UCSD-AML1 (cell line): ENCODE measurements around the gene PSMA1.
"Not testable (repeated sequence)": the region's sequence is repeated elsewhere in the genome, so short reads cannot be mapped to it uniquely, and the experiment has no call there.

ENCODE experiments used
- DNase-seq: peaks from one replicate; lab custom pipeline; 2025; ENCODE audit not compliant: unreplicated experiment; lab: John Stamatoyannopoulos, UW

The PSMA1 gene

DNA sequence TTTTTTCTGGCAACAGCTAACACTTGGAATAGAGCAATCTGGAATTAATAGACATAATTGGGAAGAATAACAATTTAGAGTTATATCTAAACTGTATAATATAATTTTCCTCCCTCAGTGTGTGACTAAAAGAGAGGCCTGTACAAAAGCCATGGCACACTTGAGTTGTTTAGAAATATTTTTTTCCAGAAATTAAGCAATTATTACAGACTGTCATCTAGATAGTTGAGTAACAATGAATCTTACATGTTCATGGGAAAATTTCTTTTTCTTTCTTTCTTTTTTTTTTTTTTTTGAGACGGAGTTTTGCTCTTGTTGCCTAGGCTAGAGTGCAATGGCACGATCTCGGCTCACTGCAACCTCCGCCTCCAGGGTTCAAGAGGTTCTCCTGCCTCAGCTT lies 15.0 kb upstream of the PSMA1 start:
- not testable (repeated sequence) for DNase-seq

DNA sequence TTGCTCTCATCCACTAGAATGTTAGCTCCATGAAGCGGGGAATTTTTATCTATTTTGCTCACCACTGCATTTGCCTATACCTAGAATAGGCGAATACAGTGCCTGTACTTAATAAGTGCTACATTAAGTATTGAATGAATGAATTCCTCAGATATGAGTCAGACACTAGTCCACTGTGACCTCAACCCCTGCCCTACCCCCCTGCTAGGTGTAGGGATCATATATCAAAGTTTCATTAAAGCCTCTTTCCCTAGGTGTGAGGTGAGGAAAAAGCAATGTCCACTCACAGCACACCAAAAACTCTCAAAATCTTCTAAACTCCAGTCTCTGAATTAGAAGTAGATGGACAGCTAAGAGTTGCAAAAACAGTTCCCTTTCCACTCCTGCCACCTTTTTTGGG lies 9.8 kb upstream of the PSMA1 start:
- no peak for DNase-seq

DNA sequence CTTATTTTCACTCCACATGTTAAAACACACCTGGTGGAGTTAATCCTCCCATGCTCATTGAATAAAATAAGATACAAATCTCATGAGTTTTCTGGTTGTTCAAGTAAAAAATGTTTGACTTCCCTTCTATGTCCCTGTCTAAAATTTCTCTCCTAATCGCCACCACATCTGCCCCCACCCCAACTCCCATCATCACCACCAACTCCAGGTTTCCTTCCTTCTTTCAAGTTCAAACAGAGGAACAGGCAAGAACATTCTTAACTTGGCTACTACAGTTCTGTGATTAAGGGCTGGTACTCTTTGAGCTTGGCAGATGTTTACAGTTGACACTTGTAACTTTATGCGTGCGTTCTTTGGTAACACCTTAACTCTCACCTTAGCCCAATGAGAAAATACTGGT lies 9.1 kb upstream of the PSMA1 start:
- peak; percentile 20 for DNase-seq

DNA sequence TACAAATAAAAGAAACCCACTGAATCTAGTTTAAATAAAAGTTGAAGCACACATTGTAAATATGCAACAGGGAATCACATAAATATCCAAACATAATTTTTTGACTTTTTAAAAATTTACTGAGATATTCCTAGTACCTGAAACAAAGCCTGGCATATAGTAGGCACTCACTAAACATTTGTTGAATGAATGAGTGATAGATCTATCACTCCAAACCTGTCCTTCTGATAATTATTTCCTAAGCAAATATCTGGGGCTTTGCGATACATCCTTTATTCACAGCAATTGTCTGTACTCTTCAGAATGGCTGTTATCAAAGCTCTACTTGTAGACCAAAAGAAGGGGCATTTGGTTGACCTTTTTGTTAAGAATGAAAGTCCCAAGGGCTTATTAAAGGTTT lies 2.6 kb upstream of the PSMA1 start:
- no peak for DNase-seq

DNA sequence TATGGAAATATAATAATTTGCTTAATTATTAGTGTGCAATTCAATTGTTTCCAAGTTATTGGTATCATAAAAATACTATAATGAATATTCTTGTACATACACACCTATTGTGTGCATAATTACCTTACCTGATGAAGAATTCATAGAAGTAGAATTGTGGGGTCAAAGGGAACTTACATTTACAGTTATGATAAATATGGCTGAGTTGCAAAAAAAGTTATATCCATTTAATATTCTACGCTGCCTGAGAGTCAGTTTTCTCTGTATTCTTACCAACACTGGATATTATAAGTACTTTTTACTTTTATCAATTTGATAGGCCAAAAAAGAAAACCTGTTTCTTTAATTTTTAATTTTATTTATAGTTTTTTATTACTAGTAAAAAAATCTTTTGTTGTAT lies 2.1 kb upstream of the PSMA1 start:
- no peak for DNase-seq

DNA sequence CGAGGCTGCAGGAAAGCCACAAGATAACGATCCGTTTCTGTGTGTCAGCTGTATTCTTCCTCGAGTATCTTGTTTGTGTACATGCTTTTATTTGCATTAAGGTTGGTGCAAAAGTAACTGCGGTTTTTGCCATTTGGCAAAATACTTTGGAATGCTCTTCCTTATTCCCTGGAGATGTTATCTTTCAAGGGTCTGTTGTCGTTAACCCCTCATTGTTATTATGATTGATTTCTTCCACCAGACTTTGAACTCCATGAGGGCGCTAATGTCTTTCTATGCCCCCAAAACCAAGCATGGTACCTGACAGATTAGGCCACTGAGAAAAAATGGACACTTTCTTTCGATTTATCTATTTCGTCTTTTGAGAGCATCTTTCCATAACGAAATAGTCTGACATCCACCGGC lies 563 bp upstream of the PSMA1 start:
- DNase-seq, result no peak

DNA sequence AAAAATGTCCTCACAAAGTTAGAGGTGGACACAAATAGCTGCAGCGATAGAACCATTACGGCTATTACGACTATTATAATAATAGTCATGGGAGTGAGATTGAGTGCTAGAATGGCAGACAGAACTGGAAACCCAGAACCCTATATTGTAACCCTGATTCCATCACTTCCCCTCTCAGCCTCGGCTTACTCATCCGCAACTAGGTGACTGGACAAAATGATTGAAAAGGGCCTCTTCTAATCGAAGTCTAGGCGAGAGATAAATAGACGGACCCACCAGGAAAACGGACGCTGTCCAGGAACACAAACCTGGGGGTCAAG lies 629 bp downstream of the PSMA1 start:
- no peak for DNase-seq

DNA sequence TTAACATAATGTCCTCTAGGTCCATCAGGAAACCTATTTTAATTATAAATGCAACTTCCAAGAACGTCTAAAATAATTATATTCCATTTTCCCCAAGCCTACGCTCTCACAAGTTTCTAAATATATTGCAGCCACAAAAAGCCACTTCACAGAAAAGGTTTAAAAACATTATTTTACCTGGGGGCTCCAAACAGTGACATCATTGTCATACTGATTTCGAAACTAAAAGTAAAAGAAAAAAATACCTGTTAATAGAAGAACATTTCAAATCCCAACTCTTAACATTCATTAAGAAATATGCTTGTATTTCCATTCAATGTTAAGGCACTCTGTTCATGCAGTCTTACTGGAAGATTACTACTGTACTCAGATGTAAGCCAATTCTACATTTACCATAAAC lies 1.4 kb downstream of the PSMA1 start:
- no peak for DNase-seq

DNA sequence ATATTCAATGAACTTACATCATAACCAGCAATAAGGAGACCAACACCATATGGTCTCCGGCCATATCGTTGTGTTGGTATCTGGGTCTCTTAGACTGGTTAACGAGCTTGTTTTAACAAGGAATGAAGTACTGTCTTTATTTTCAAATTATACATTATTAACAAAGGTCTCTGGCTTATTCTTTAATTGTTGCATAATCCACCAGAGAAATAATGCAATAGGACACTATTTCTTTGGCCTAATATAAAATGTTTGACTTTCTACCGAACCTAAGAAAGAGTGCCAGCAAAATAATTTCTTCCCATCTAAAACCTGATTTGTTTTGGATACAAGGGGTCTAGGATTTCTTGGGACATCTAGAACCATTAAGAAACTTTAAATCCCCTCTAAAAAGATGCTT lies 6.4 kb downstream of the PSMA1 start:
- DNase-seq, result no peak

DNA sequence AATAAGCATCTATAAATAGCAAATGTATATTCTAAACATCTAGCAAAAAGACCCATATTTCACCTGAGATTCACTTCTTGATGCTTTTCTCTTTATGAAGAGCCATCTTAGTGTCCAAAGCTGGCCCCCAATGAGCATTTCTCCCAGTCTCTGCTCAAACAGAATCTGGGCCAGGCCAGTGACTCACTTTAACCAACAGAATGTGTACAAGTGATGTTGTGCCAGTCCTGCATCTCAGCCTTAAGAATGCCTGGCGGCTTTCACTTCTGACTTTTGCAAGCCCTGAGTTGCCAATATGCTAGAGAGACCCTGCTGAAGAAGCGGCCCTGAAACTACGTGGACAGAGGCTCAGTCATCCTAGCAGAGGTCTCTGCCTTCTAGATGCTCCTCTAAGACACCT lies 13.7 kb downstream of the PSMA1 start:
- no peak for DNase-seq

DNA sequence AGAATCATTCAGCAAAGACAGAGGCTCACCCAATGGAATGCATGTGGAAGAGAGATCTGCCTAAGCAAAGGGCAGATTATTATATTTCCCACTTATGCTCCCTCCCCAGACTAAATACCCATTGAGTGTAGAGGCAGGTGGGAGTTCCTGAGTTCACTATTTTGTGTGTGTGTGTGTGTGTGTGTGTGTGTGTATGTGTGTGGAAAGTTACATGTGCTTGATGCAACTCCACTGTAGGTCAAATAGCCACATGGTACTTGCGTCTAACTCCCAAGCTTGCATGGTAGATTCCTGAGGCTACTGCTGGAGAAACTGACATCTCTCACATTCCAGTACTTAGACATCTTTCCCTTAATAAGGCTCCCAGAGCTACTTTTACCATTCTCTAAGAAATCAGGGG lies 17.2 kb downstream of the PSMA1 start:
- no peak for DNase-seq

DNA sequence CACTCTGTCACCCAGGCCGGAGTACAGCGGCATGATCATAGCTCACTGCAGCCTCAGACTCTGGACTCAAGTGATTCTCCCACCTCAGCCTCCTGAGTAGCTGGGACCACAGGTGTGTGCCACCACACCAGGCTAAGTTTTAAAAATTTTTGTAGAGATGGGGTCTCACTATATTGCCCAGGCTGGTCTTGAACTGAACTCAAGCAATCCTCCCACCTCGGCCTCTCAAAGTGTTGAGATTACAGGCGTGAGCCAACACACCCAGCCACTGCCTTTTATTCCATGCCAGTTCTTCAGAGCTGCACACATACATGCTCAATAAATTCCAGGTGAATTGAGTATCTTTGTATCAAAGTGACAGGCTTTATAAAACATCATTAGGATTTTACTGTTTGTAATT lies 18.1 kb downstream of the PSMA1 start:
- DNase-seq, result no peak

DNA sequence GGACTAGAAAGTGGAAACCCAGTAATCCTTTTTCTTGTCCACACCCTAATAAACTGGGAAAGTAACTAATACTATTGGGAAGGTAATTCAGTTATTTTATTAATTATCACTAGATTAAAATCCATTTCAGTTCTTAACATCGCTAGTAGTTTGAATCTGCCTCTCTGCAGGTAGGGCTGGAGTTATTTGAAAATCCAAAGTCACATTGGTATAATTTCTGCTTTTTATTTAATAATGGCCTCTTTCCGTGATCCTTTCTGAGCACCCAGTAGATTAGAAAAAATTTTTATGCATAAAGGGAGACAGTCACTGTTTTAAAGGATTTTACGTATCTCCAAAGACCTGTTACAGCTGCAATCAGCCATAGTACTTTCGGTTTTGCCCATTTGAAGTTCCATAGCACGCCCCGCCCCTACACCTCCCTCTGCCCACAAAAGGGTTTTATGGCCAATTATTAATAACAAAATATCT lies 20.0 kb downstream of the PSMA1 start:
- peak; percentile 33 for DNase-seq

DNA sequence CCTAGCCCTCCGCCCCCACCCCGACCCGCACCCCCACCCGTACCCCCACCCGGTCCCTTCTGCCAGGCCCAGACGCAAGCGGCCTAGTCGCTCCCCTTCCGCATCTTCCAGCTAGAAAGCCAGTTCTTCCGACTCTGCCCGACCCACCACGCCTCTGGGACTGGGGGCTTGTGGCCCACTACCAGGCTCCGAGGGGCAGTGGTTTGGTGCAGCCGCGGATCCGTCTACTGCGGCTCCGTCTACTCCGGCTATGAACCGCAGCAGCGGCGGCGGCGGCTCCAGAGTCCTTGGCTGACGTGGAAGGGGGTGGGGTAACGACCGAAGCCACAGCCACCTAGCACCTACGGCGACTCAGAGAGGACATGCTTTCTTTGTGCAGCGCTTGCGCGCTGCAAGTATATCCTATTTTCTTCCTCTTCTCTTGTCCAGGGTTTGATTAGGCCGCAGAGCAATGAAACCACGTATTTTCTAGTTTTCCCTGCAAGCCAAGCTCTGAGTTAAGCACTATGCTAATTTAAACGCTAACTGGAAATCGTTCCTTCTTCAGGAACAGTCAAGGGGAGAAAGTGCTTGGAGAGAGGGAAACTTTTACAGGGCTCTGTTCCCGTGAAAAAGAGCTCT lies 20.5 kb downstream of the PSMA1 start, which contains the start of gene COPB1:
Gene COPB1, minus strand, starts transcription at position 252 of the 621 bp plus-strand sequence. CDS start 883 bp downstream, outside the sequence.
- peak; percentile 89 for DNase-seq

DNA sequence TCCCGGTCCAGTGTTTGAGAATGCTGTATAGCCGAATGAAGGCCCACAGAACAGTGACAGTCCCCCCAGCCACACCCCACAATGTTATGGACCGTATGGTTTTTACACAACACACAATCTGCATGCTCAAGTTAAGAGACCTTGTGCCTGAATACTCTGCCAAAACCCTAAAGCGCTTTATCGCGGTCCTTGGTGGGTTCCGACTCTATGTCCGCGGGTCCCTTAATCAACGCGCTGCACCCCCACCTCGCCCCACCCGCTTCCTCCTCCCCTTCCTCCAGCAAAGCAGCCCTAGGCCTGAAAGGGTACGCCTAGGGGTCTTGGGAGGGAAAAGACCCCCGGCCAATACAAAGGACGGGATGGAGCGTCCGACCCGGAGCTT lies 21.0 kb downstream of the PSMA1 start:
- peak; percentile 63 for DNase-seq

DNA sequence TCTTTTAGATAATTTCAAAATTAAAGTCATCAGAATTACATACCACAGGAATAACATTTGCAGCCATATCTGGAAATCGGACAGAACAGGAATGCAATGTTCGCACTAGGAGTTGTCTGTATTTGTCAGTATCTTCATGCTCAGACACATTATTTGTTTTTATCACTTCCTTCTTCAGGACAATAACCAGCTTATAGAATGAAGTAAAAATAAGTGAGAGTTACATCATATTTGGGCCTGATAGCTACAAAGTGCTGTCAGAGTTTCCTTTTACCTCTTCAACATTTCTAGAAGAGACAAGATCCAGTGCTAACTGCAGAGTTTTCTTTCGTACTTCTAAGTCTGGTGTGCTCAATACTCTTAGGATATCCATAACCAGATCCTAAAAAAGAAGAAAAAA lies 39.5 kb downstream of the PSMA1 start:
- no peak for DNase-seq

DNA sequence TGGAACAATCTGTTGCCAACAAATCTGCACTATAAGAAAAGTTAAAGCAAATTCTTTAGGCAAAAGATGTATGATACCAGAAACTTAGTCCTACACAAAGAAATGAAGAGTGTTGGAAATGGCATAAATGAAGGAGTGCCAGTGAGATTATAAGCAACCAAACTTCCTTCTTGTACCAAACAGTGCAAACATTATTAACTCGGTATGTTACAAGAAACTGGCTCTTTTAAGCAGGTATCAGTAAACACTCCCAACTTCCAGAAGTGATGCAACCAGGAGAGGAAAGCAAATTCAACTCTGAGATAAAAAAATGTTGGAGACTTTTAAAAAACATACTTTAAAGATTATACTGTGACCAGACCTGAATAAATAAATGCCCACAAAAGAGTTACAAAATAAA lies 49.1 kb downstream of the PSMA1 start:
- DNase-seq, result no peak

DNA sequence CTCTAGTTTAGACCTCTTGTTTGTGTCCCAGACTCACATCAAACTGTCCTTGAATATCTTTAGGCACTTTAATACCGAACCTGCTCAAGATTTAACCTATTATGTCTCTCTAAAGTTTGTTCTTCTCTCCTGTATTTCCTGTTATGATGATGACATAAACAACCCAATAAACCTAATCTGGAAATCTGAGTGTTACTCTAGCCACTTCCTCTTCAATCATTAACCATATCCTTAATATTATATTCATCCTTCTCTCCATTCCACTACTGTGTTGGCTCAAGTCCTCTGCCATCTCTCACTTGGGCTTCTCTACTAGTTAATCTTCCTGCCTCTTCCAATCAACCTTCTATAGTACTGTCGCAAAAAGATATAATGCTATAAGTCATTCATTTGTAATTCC lies 56.6 kb downstream of the PSMA1 start:
- DNase-seq, result no peak

DNA sequence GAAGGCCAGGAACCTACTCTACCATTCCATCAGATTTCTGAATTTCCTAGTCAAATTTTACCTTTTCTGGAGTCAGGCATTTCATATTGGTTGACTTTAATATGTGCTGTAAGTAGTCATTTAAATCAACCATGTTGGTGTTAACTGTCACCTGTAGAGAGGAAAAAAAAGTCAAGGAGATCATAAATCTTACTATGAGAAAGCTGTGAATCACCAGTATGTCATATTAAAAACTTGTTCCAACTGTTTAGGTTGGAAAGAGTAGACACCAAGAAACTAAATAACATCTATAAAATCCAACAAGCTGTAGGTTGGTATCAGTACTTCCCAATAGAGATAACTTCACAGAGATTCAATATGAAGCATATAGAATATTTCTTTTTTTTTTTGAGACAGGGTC lies 60.0 kb downstream of the PSMA1 start:
- no peak for DNase-seq

DNA sequence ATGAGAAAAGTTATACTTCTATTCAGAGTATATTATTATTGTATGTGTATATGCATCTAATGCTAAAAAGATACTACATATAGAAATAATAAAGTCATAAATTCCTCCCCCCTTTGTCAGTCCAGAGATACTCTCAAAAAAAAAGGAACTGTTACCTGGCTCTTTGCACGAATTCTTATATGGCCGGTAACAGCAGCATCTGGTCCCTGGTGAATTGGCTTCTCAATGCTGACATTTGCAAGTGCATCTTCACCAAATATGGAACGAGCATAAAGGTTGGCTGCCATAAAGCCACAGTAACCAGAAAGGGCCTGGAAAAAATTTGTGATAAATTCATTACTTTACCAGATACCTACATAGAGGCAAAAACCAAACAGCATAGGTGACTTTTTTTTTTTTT lies 61.8 kb downstream of the PSMA1 start:
- DNase-seq, result no peak

DNA sequence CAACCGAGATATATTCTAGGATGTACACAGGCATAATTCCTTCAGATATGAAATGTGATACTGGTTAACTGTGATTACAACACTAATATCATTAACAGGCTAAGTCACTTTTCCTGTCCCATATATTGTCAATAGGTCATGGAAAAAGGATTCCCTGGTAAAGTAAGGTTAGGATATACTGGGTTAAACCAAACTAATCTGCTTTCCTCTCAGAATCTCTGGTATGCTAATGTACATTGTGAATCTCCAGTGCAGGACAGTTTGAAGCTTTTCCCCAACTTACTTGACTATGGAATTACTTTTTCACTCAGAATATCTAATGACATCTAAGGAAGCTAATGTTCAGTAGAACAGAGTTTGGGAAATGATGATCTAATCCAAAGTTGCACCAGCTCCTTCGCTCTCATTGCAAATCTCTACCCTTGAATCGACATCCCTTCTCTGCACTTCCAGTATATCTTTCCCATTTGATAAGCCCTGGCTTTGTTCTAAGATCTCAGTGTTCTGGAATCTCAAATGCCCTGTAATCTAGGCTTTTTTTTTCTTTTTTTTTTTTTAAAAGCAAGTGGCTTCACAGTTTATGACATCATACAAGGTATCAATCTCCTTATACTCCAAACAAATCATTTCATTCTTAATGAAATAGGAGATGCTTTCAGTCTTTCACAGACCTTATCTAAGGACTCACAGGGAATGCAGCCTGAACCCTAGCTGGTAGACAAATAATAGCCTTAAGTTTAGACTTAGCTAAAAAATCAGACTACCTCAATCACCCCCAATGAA lies 64.3 kb downstream of the PSMA1 start:
- no peak for DNase-seq
